Muscle layer of duodenum (tissue), 2 donors: ENCODE results near the gene ATN1.
"Not testable (repeated sequence)": the region's sequence is repeated elsewhere in the genome, so short reads cannot be mapped to it uniquely, and the experiment has no call there.

Experiments used
- H3K27ac ChIP-seq: one replicate; pipeline ENCODE4 v1.7.0; 2013; ENCODE audit warnings: mild to moderate bottlenecking, low read length
- H3K27me3 ChIP-seq: one replicate; pipeline ENCODE4 v1.7.0; 2013; ENCODE audit warnings: low read depth, mild to moderate bottlenecking, control low read depth, low read length
- H3K36me3 ChIP-seq, 2 donors: one replicate each; pipeline ENCODE4 v1.7.0; 2013; ENCODE audit warnings: low read length in 2 of 2, control low read depth in 1 of 2, mild to moderate bottlenecking in 1 of 2; ENCODE audit not compliant: insufficient read depth in 2 of 2, control insufficient read depth in 1 of 2
- H3K4me1 ChIP-seq, 2 donors: one replicate each; pipeline ENCODE4 v1.7.0; 2013; ENCODE audit warnings: low read length in 2 of 2, mild to moderate bottlenecking in 2 of 2, control low read depth in 1 of 2, moderate library complexity in 1 of 2; ENCODE audit not compliant: insufficient read depth in 2 of 2, control insufficient read depth in 1 of 2
- H3K4me3 ChIP-seq, 2 donors: one replicate each; pipeline ENCODE4 v1.7.0; 2013; ENCODE audit warnings: low read length in 2 of 2, low read depth in 1 of 2, mild to moderate bottlenecking in 1 of 2
- H3K9me3 ChIP-seq, 2 donors: one replicate each; pipeline ENCODE4 v1.7.0; 2013; ENCODE audit warnings: low read length in 2 of 2, control low read depth in 1 of 2, mild to moderate bottlenecking in 1 of 2; ENCODE audit not compliant: control insufficient read depth in 1 of 2
- donor health status: healthy.

ATN1 gene

GRCh38 chr12:6927379-6928021 lies at the start of gene ATN1:
ATN1 (plus strand) TSS chr12:6927959; CDS start chr12:6934002, 6,043 bp downstream.
- Histone ChIP-seq H3K36me3 (peaks cover 0 to under 1% of the 10 kb centered on the region in 2 donors), H3K27me3 (no peaks in the 10 kb centered on the region), H3K4me3 (peak within 1 kb of the TSS; percentile 90 to 91), H3K4me1 (peaks cover 31 to 57% of the 10 kb centered on the region in 2 donors), H3K9me3 (no peaks in the 10 kb centered on the region), H3K27ac (peak within 1 kb of the TSS; percentile 95)

GRCh38 chr12:6879824-6880223 lies 47.9 kb upstream of the ATN1 start:
- H3K36me3 ChIP-seq, result peaks cover 5 to 15% of the 10 kb centered on the region in 2 donors
- not testable (repeated sequence) for H3K27ac ChIP-seq, H3K4me1 ChIP-seq, H3K4me3 ChIP-seq, H3K9me3 ChIP-seq, H3K27me3 ChIP-seq

- H3K9me3 ChIP-seq, result no peaks in the 10 kb centered on the region
- H3K4me3 ChIP-seq, result no peak overlapping the region
- peaks cover 5 to 17% of the 10 kb centered on the region in 2 donors for H3K36me3 ChIP-seq
- H3K27me3 ChIP-seq, result no peaks in the 10 kb centered on the region
- no peaks in the 10 kb centered on the region for H3K4me1 ChIP-seq
- no peak overlapping the region for H3K27ac ChIP-seq
Observed at GRCh38 chr12:6883252-6883651, 44.5 kb upstream of the ATN1 start.

GRCh38 chr12:6883683-6884082 lies 44.1 kb upstream of the ATN1 start:
- Histone ChIP-seq H3K4me3 (no peak overlapping the region), H3K36me3 (peaks cover 5 to 17% of the 10 kb centered on the region in 2 donors), H3K9me3 (no peaks in the 10 kb centered on the region), H3K27me3 (no peaks in the 10 kb centered on the region), H3K4me1 (no peaks in the 10 kb centered on the region), H3K27ac (no peak overlapping the region)

GRCh38 chr12:6884539-6884938 lies 43.2 kb upstream of the ATN1 start:
- Histone ChIP-seq H3K27me3 (no peaks in the 10 kb centered on the region), H3K9me3 (no peaks in the 10 kb centered on the region), H3K36me3 (peaks cover 5 to 17% of the 10 kb centered on the region in 2 donors), H3K4me1 (no peaks in the 10 kb centered on the region), H3K4me3 (no peak overlapping the region), H3K27ac (no peak overlapping the region)

GRCh38 chr12:6886206-6886999 lies 41.4 kb upstream of the ATN1 start:
- H3K4me3 ChIP-seq, H3K27me3 ChIP-seq, H3K4me1 ChIP-seq, H3K27ac ChIP-seq, H3K9me3 ChIP-seq: not testable (repeated sequence)
- peaks cover 5 to 20% of the 10 kb centered on the region in 2 donors for H3K36me3 ChIP-seq

- H3K9me3 ChIP-seq, result no peaks in the 10 kb centered on the region
- no peaks in the 10 kb centered on the region for H3K27me3 ChIP-seq
- H3K36me3 ChIP-seq, result peaks cover 5 to 20% of the 10 kb centered on the region in 2 donors
- no peak overlapping the region for H3K27ac ChIP-seq
- no peak overlapping the region for H3K4me3 ChIP-seq
- H3K4me1 ChIP-seq, result no peaks in the 10 kb centered on the region
Observed at GRCh38 chr12:6887460-6887859, 40.3 kb upstream of the ATN1 start.

GRCh38 chr12:6888360-6888759 lies 39.4 kb upstream of the ATN1 start:
- Histone ChIP-seq H3K27ac (no peak overlapping the region), H3K4me3 (no peak overlapping the region), H3K36me3 (peaks cover 5 to 20% of the 10 kb centered on the region in 2 donors), H3K27me3 (no peaks in the 10 kb centered on the region), H3K4me1 (no peaks in the 10 kb centered on the region), H3K9me3 (no peaks in the 10 kb centered on the region)

GRCh38 chr12:6888794-6889193 lies 39.0 kb upstream of the ATN1 start:
- H3K27ac ChIP-seq, result not testable (repeated sequence)
- H3K36me3 ChIP-seq, result peaks cover 5 to 15% of the 10 kb centered on the region in 2 donors

GRCh38 chr12:6889775-6890573 lies 37.8 kb upstream of the ATN1 start:
- not testable (repeated sequence) for H3K27me3 ChIP-seq, H3K36me3 ChIP-seq, H3K4me3 ChIP-seq, H3K9me3 ChIP-seq, H3K4me1 ChIP-seq
- H3K27ac ChIP-seq, result peak overlapping the region; percentile 88

More at GRCh38 chr12:6888794-6889193, 39.0 kb upstream of the ATN1 start:
- H3K4me1 ChIP-seq, H3K9me3 ChIP-seq, H3K27me3 ChIP-seq, H3K4me3 ChIP-seq: not testable (repeated sequence)
